ENCODE measurements around the gene PML. TPM values are rescaled to one million over a fixed set of nuclear protein-coding genes. Genes with fewer than 3 reads are reported as not detected.

PML gene
- total and polyA plus RNA-seq, 2 of the 4 experiments (the other 2 are of a cell fraction) = 8.8 to 22.6 TPM

- BruUV-seq (replicated peaks) = no TSS peak
- H2BK120ac ChIP-seq (ENCODE audit: low read depth, low read length) = no peak overlapping the region
- H3K4me3 ChIP-seq (ENCODE audit: insufficient read depth, low read depth, low read length) = no peak overlapping the region
- no peak overlapping the region for H3K4me2 ChIP-seq (ENCODE audit: low read depth, low read length)
- H3K9ac ChIP-seq (ENCODE audit: low read depth, low read length) = no peak overlapping the region
- TF ChIP-seq CHD1 (IDR thresholded peaks at IDR 0.05; ENCODE audit: low read depth, low read length) (no peak), CTCF (conservative IDR thresholded peaks at IDR 0.05; ENCODE audit: low read depth, low read length) (no peak), POLR2A (IDR thresholded peaks at IDR 0.05; ENCODE audit: low read depth, low read length) (no peak), RCOR1 (IDR thresholded peaks at IDR 0.05; ENCODE audit: insufficient replicate concordance, low read length) (no peak), MXI1 (IDR thresholded peaks at IDR 0.05; ENCODE audit: borderline replicate concordance, low read depth, low read length) (no peak), USF2 (IDR thresholded peaks at IDR 0.05; ENCODE audit: low read depth, low read length) (no peak), CEBPB (IDR thresholded peaks at IDR 0.05; ENCODE audit: low read depth, low read length) (no peak), RFX5 (IDR thresholded peaks at IDR 0.05; ENCODE audit: low read depth, low read length) (no peak), BHLHE40 (IDR thresholded peaks at IDR 0.05; ENCODE audit: low read depth, low read length) (no peak), NFE2L2 (IDR thresholded peaks at IDR 0.05; ENCODE audit: low read depth, low read length) (no peak), FOS (IDR thresholded peaks at IDR 0.05; ENCODE audit: low read depth, low read length) (no peak), ELK1 (IDR thresholded peaks at IDR 0.05; ENCODE audit: borderline replicate concordance, low read depth, low read length) (no peak), MAZ (IDR thresholded peaks at IDR 0.05; ENCODE audit: borderline replicate concordance, low read depth, low read length) (no peak), SMC3 (IDR thresholded peaks at IDR 0.05; ENCODE audit: low read depth, low read length) (no peak), RAD21 (IDR thresholded peaks at IDR 0.05; ENCODE audit: low read length) (no peak), MAFK (IDR thresholded peaks at IDR 0.05; ENCODE audit: low read depth, low read length) (no peak)
- POLR2A ChIA-PET (ENCODE audit: unreplicated experiment) = no interaction called here
- intact Hi-C loops (cut with micrococcal nuclease) (no loop called here), in situ Hi-C loops (cut with MboI; ENCODE audit: low sequenced_read_pairs) (no loop called here), dilution Hi-C loops (cut with HindIII; ENCODE audit: low sequenced_read_pairs, unreplicated experiment) (no loop called here)
- H3K23ac ChIP-seq (ENCODE audit: low read depth, low read length) = no peak overlapping the region
- no peaks in the 10 kb centered on the region for H3K9me3 ChIP-seq (ENCODE audit: control insufficient read depth, insufficient read depth, low read length)
- DNase-seq = no peak
- H3K9me1 ChIP-seq (ENCODE audit: insufficient read depth, low read length) = peaks cover 15% of the 10 kb centered on the region
- no peak overlapping the region for H3K56ac ChIP-seq (ENCODE audit: extremely low read depth, insufficient read depth, low read length)
- CTCF ChIA-PET = no interaction called here
- H2BK15ac ChIP-seq (ENCODE audit: low read depth, low read length) = no peak overlapping the region
- no peak overlapping the region for H2AK5ac ChIP-seq (ENCODE audit: low read depth, low read length)
- H3K4ac ChIP-seq (ENCODE audit: low read depth, low read length) = no peak overlapping the region
- ATAC-seq (ENCODE audit: low read depth) = no peak
- H3K14ac ChIP-seq (replicated peaks; ENCODE audit: low read depth, low read length) = no peak overlapping the region
- H3K27me3 ChIP-seq (ENCODE audit: control insufficient read depth, insufficient read depth, low read length) = no peaks in the 10 kb centered on the region
- no peak overlapping the region for H3K18ac ChIP-seq (ENCODE audit: low read depth, low read length)
- H4K91ac ChIP-seq (ENCODE audit: insufficient read depth, low read depth, low read length) = no peak overlapping the region
- no peaks in the 10 kb centered on the region for H3K79me1 ChIP-seq (ENCODE audit: low read depth in 1 of 2, low read length in 2 of 2)
- no peak overlapping the region for H4K5ac ChIP-seq (ENCODE audit: low read depth, low read length)
- no peaks in the 10 kb centered on the region for H4K20me1 ChIP-seq (ENCODE audit: insufficient read depth, low read length)
- no peak overlapping the region for H4K8ac ChIP-seq (ENCODE audit: low read depth in 2 of 2, low read length in 2 of 2)
- peaks cover 12% of the 10 kb centered on the region for H3K4me1 ChIP-seq (ENCODE audit: control insufficient read depth, insufficient read depth, low read length)
- H3K27ac ChIP-seq (ENCODE audit: insufficient read depth, low read length) = no peak overlapping the region
- H2AK9ac ChIP-seq (replicated peaks; ENCODE audit: low read depth, low read length, poor library complexity) = no peak overlapping the region
- H2BK20ac ChIP-seq (ENCODE audit: low read depth, low read length) = no peak overlapping the region
- no peaks in the 10 kb centered on the region for H3K36me3 ChIP-seq (ENCODE audit: control insufficient read depth, insufficient read depth, low read length)
- no CpG with 5 or more reads among the region's 5 CpGs for WGBS, 2 experiments (ENCODE audit: extremely low coverage in 2 of 2, insufficient read length in 1 of 2)
- H2AFZ ChIP-seq (replicated peaks; ENCODE audit: low read length, poor library complexity) = no peak overlapping the region
- no peak overlapping the region for H2BK5ac ChIP-seq (ENCODE audit: low read depth, low read length, poor library complexity, severe bottlenecking)
Measured at GRCh38 chr15:73962433-73962832, 32.1 kb upstream of the PML start.

All from IMR-90 (cell line).